ENCODE measurements around the gene ITSN1.

Gene ITSN1

DNA sequence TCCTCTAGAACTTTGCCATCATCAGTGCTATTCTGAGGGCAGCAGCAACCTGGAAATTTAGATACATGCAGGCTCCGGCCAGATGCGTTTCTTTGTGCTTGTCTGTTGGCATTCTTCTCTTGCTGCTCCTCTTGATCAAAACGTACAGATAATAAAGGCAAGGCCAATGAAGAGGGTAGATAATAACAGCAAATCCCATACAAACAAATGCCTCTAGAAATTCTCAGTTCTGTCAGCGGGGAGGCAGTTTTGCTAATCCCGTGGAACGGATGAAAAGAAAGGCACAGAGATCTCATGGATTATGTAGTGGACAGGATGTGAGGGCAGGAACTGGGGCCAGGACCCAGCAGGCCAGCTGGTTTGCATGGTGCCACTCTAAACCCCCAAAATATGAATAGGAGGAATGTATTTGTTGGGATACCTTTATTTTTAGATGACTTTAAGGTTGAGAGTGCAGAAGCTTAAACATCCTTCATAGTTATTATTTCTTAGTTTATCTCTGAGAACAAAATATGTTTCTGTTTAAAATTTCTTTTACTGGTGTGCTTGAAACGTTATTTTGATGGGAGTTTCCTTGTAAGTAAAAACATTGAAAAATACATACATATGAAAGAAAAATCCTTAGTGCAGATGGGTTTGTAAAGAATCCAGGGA lies 1.5 kb downstream of the ITSN1 start:
- TF ChIP-seq CTCF (conservative IDR thresholded peaks at IDR 0.05; ENCODE audit: control insufficient read depth, insufficient read depth, low read depth, low read length), result no peak
- DNase-seq (ENCODE audit: low read depth), result peak; percentile 40
- peak overlapping the region; percentile 95 for H3K4me3 ChIP-seq (ENCODE audit: control insufficient read depth, low read depth, low read length)

- TF ChIP-seq CTCF (conservative IDR thresholded peaks at IDR 0.05; ENCODE audit: control insufficient read depth, insufficient read depth, low read depth, low read length), result no peak
- peak; percentile 82 for DNase-seq (ENCODE audit: low read depth)
- H3K4me3 ChIP-seq (ENCODE audit: control insufficient read depth, low read depth, low read length), result peak overlapping the region; percentile 95
Measured at GRCh38 chr21:33644383-33645074, 2.2 kb downstream of the ITSN1 start.

DNA sequence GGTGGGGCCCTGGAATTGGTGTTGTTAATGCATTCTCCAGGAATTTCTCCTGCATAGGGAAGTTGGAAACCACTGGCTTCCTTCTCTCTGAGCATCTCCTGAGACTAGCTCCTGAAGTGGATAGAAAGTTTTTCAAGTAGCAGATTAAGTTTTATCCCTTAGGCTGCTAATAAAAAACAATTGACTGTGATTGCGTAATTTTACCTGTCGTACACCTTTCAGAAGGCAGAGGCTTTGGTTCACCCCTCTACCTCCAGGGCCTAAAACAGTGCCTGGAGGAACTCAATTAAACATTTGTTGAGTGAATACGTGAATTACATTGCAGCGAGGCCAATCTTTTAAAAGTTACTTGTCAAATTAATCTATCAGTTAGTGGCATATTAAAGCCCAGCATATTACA lies 3.4 kb downstream of the ITSN1 start:
- no peak for TF ChIP-seq CTCF (conservative IDR thresholded peaks at IDR 0.05; ENCODE audit: control insufficient read depth, insufficient read depth, low read depth, low read length)
- DNase-seq (ENCODE audit: low read depth), result no peak
- H3K4me3 ChIP-seq (ENCODE audit: control insufficient read depth, low read depth, low read length), result no peak overlapping the region

- H3K4me3 ChIP-seq (ENCODE audit: control insufficient read depth, low read depth, low read length), result no peak overlapping the region
- no peak for TF ChIP-seq CTCF (conservative IDR thresholded peaks at IDR 0.05; ENCODE audit: control insufficient read depth, insufficient read depth, low read depth, low read length)
- DNase-seq (ENCODE audit: low read depth), result no peak
Measured at GRCh38 chr21:33647587-33647986, 5.3 kb downstream of the ITSN1 start.

- DNase-seq (ENCODE audit: low read depth), result no peak
- no peak overlapping the region for H3K4me3 ChIP-seq (ENCODE audit: control insufficient read depth, low read depth, low read length)
- no peak for TF ChIP-seq CTCF (conservative IDR thresholded peaks at IDR 0.05; ENCODE audit: control insufficient read depth, insufficient read depth, low read depth, low read length)
Measured at GRCh38 chr21:33648555-33648954, 6.3 kb downstream of the ITSN1 start.

DNA sequence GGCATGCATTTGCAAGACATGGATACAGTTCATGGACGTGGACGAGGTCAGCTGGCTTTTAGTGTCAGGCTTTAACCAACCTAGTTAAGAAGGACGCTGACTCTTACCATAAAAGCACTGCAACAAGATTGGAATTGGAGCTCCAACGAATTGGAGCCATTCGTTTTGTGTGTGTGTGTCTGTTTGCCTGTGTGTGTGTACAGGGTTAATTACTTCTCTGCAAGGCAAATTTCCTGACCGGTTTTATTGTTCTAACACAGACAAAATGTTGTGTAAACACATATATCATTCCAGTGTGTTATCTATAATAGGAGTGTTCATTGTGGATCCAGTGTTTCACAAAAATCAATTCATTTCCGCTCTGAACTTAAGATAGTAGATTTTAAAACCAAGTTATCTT lies 7.9 kb downstream of the ITSN1 start:
- DNase-seq (ENCODE audit: low read depth), result no peak
- no peak overlapping the region for H3K4me3 ChIP-seq (ENCODE audit: control insufficient read depth, low read depth, low read length)
- TF ChIP-seq CTCF (conservative IDR thresholded peaks at IDR 0.05; ENCODE audit: control insufficient read depth, insufficient read depth, low read depth, low read length), result no peak
